Trophoblast cell (in vitro differentiated cells and primary cell): Measurements from ENCODE around the gene COQ5.

Source experiments
- DNase-seq, 2 donors: peaks; one replicate each; pipeline ENCODE4 v3.0.0-alpha.2; 2016
- H2AFZ ChIP-seq: 2 replicates; pipeline ENCODE4 v1.6.1; 2013; ENCODE audit warnings: low read length, moderate library complexity, mild to moderate bottlenecking; ENCODE audit not compliant: insufficient read depth, poor library complexity
- H2AK5ac ChIP-seq: 2 replicates; pipeline ENCODE4 v1.6.1; 2013; ENCODE audit warnings: mild to moderate bottlenecking, low read length
- H2BK120ac ChIP-seq: 2 replicates; pipeline ENCODE4 v1.6.1; 2013; ENCODE audit warnings: low read length, mild to moderate bottlenecking, moderate library complexity; ENCODE audit not compliant: insufficient read depth, poor library complexity
- H2BK12ac ChIP-seq: 2 replicates; pipeline ENCODE4 v1.6.1; 2013; ENCODE audit warnings: mild to moderate bottlenecking, low read length, moderate library complexity
- H2BK5ac ChIP-seq: 2 replicates; pipeline ENCODE4 v1.6.1; 2013; ENCODE audit warnings: low read length, low read depth, moderate library complexity, mild to moderate bottlenecking; ENCODE audit not compliant: poor library complexity
- H3K14ac ChIP-seq: 2 replicates; pipeline ENCODE4 v1.6.1; 2013; ENCODE audit warnings: mild to moderate bottlenecking, low read length
- H3K18ac ChIP-seq: 2 replicates; pipeline ENCODE4 v1.6.1; 2013; ENCODE audit warnings: mild to moderate bottlenecking, low read length
- H3K23ac ChIP-seq: 2 replicates; pipeline ENCODE4 v1.6.1; 2013; ENCODE audit warnings: low read length
- H3K27ac ChIP-seq: 2 replicates; pipeline ENCODE4 v1.5.1; 2013; ENCODE audit warnings: low read depth, mild to moderate bottlenecking, inconsistent platforms, low read length, moderate library complexity
- H3K27me3 ChIP-seq: 2 replicates; pipeline ENCODE4 v1.6.1; 2013; ENCODE audit warnings: inconsistent platforms, mild to moderate bottlenecking, low read length, moderate library complexity; ENCODE audit not compliant: insufficient read depth
- H3K36me3 ChIP-seq, 2 experiments: 1 replicate in 1 of 2; 2 replicates in 1 of 2; pipeline ENCODE4 v1.6.1; 2013; ENCODE audit warnings: low read length in 2 of 2, mild to moderate bottlenecking in 2 of 2, moderate library complexity in 1 of 2; ENCODE audit not compliant: insufficient read depth in 2 of 2, control insufficient read depth in 1 of 2
- H3K4ac ChIP-seq: 2 replicates; pipeline ENCODE4 v1.6.1; 2013; ENCODE audit warnings: low read depth, mild to moderate bottlenecking, low read length, moderate library complexity
- H3K4me1 ChIP-seq, 2 experiments: 1 replicate in 1 of 2; 2 replicates in 1 of 2; pipeline ENCODE4 v1.6.1; 2013; ENCODE audit warnings: low read length in 2 of 2, mild to moderate bottlenecking in 2 of 2, moderate library complexity in 1 of 2; ENCODE audit not compliant: insufficient read depth in 2 of 2, control insufficient read depth in 1 of 2
- H3K4me2 ChIP-seq: 2 replicates; pipeline ENCODE4 v1.6.1; 2013; ENCODE audit warnings: inconsistent platforms, mild to moderate bottlenecking, low read length, moderate library complexity
- H3K4me3 ChIP-seq: 2 replicates; pipeline ENCODE4 v1.5.1; 2013; ENCODE audit warnings: mild to moderate bottlenecking, low read depth, low read length, inconsistent platforms
- H3K79me1 ChIP-seq: one replicate; pipeline ENCODE4 v1.6.1; 2013; ENCODE audit warnings: low read length
- H3K79me2 ChIP-seq: 2 replicates; pipeline ENCODE4 v1.6.1; 2013; ENCODE audit warnings: low read length, mild to moderate bottlenecking; ENCODE audit not compliant: control insufficient read depth, insufficient read depth, poor library complexity
- H3K9ac ChIP-seq: 2 replicates; pipeline ENCODE4 v1.6.1; 2013; ENCODE audit warnings: mild to moderate bottlenecking, low read length
- H3K9me3 ChIP-seq: 2 replicates; pipeline ENCODE4 v1.6.1; 2013; ENCODE audit warnings: low read depth, mild to moderate bottlenecking, control low read depth, inconsistent platforms, low read length; ENCODE audit not compliant: insufficient read depth
- H4K12ac ChIP-seq: 2 replicates; pipeline ENCODE4 v1.6.1; 2013; ENCODE audit warnings: low read depth, mild to moderate bottlenecking, low read length, moderate library complexity
- H4K8ac ChIP-seq: 2 replicates; pipeline ENCODE4 v1.6.1; 2013; ENCODE audit warnings: low read depth, mild to moderate bottlenecking, low read length, moderate library complexity
- H4K91ac ChIP-seq: one replicate; pipeline ENCODE4 v1.6.1; 2013; ENCODE audit warnings: low read depth, mild to moderate bottlenecking, low read length, moderate library complexity
- WGBS: extraction: QIAGEN DNeasy Blood & Tissue Kit; methylation state at CpG from one replicate; pipeline ENCODE4 v1.1.7; 2013; ENCODE audit warnings: missing lambda C conversion rate; ENCODE audit not compliant: insufficient read length, insufficient coverage; ENCODE audit errors: extremely low coverage; 5-methylcytosine and 5-hydroxymethylcytosine counted together

COQ5 gene

DNA sequence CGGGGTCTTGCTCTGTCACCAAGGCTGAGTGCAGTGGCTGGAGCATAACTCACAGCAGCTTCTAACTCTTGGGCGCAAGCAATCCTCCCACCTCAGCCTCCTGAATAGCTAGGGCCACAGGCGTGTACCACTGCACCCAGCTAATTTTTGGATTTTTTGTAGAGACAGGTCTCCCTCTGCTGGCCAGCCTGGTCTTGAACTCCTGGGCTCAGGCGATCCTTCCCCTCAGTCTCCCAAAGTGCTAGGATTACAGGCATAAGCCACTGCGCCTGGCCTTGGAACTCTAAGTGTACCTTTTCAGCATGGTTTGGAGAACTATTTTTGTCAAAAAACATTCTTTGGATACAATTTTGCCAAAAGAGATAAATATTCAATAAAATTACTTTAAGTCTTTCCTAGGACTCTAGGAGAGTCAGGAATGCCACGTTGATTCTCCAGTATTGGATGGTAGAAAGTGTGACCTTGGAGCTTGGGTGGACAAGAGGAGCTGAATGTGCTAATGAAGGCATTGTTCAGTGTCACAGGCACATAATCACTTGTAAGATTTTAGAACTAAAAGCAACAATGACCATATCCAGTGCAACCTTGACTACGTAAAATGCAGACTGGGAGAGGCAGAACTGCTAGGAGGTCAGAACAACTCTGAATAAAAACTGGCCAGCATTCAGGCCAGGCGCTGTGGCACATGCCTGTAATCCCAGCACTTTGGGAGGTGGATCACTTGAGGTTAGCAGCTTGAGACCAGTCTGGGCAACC lies 62.2 kb downstream of the COQ5 start:
- Histone ChIP-seq H3K4ac (peak overlapping the region; percentile 64), H3K4me2 (no peak overlapping the region), H3K79me1 (peaks cover 11% of the 10 kb centered on the region), H2BK5ac (no peak overlapping the region), H3K36me3 (peaks cover 24 to 40% of the 10 kb centered on the region in 2 experiments), H3K9me3 (no peaks in the 10 kb centered on the region), H3K27me3 (no peaks in the 10 kb centered on the region), H3K9ac (no peak overlapping the region), H3K18ac (no peak overlapping the region), H3K79me2 (peaks cover 20% of the 10 kb centered on the region), H2BK120ac (no peak overlapping the region), H3K4me3 (no peak overlapping the region), H4K12ac (no peak overlapping the region), H2AFZ (no peak overlapping the region), H3K27ac (no peak overlapping the region), H3K23ac (no peak overlapping the region), H4K91ac (no peak overlapping the region), H3K4me1 (peaks cover 4 to 8% of the 10 kb centered on the region in 2 experiments), H2AK5ac (no peak overlapping the region), H4K8ac (no peak overlapping the region), H3K14ac (no peak overlapping the region), H2BK12ac (no peak overlapping the region)
- DNase-seq: peak; percentile 43 to 73
- WGBS: no CpG with 5 or more reads among the region's 8 CpGs

- H3K79me1 ChIP-seq: peaks cover 11% of the 10 kb centered on the region
- H3K4me2 ChIP-seq: no peak overlapping the region
- H3K23ac ChIP-seq: no peak overlapping the region
Observed at GRCh38 chr12:120465756-120466155, 63.2 kb downstream of the COQ5 start.

DNA sequence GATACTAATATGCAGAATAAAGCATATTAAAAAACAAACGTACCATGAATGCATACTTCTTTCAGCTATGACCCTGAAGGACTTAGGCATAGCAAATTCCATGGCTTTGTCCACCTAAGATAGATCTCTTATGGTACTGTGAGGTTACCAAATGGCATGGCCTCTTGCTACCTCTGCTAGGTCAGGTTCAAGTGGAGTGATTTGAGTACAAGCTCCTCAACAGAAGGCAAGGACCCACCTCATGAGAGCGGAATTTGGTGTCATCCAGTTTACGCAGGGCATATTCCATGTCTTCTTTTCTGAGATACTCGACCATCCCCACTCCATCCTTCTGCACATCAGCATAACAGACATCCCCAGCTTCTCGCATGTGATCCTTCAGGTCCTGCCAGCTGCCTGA lies 65.2 kb downstream of the COQ5 start:
- H3K4me1 ChIP-seq: no peaks in the 10 kb centered on the region
- H3K4ac ChIP-seq: no peak overlapping the region
- DNase-seq: no peak
- H3K9me3 ChIP-seq: no peaks in the 10 kb centered on the region
- H3K27me3 ChIP-seq: no peaks in the 10 kb centered on the region
- H3K79me1 ChIP-seq: peaks cover 2% of the 10 kb centered on the region
- no peak overlapping the region for H2AFZ ChIP-seq
- H3K4me3 ChIP-seq: no peak overlapping the region
- no peak overlapping the region for H3K18ac ChIP-seq
- no peak overlapping the region for H3K27ac ChIP-seq
- H3K79me2 ChIP-seq: peaks cover 12% of the 10 kb centered on the region
- H2BK5ac ChIP-seq: no peak overlapping the region
- no peak overlapping the region for H4K12ac ChIP-seq
- no peak overlapping the region for H3K23ac ChIP-seq
- no CpG with 5 or more reads among the region's 5 CpGs for WGBS
- H2BK120ac ChIP-seq: no peak overlapping the region
- no peak overlapping the region for H3K14ac ChIP-seq
- H3K9ac ChIP-seq: no peak overlapping the region
- H4K8ac ChIP-seq: no peak overlapping the region
- H2BK12ac ChIP-seq: no peak overlapping the region
- H3K36me3 ChIP-seq: peaks cover 38 to 61% of the 10 kb centered on the region in 2 experiments
- no peak overlapping the region for H4K91ac ChIP-seq
- H3K4me2 ChIP-seq: no peak overlapping the region
- H2AK5ac ChIP-seq: no peak overlapping the region

More at GRCh38 chr12:120465756-120466155, 63.2 kb downstream of the COQ5 start:
- Histone ChIP-seq H3K14ac (no peak overlapping the region), H2BK120ac (no peak overlapping the region), H2AFZ (no peak overlapping the region), H3K4ac (no peak overlapping the region), H3K4me1 (peaks cover 4 to 8% of the 10 kb centered on the region in 2 experiments), H3K27me3 (no peaks in the 10 kb centered on the region), H4K8ac (no peak overlapping the region), H3K9ac (no peak overlapping the region), H3K18ac (no peak overlapping the region), H3K27ac (no peak overlapping the region), H3K79me2 (peaks cover 20% of the 10 kb centered on the region), H3K9me3 (no peaks in the 10 kb centered on the region), H2BK12ac (no peak overlapping the region), H3K4me3 (no peak overlapping the region), H3K36me3 (peaks cover 29 to 45% of the 10 kb centered on the region in 2 experiments), H2BK5ac (no peak overlapping the region), H4K12ac (no peak overlapping the region), H2AK5ac (no peak overlapping the region), H4K91ac (no peak overlapping the region)
- WGBS: no CpG with 5 or more reads among the region's 5 CpGs
- DNase-seq: no peak

DNA sequence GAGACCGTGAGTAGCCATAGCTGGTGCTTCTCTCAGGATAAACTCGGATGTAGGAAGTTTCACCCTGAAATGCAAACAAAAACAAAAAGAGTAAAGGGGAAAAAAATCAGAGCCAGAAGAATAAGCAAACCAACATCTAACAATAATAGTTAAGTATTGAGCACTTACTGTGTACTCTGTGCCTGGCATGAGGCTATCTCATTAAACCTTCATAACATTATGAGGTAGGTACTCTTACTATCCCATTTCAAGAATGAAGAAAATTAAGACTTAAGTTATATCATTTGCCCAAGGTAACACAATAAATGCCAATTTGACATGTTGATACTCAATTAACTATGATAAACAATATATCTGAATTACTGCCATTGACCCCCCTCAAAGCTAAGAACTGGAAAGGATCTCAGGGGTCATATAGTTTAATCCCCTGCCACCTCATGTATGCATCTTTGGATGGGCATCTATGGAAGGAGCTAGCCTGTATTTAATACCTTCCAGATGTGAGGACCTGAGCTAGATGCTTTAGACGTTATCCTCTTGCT lies 66.8 kb downstream of the COQ5 start:
- Histone ChIP-seq H3K4me2 (no peak overlapping the region), H3K27me3 (no peaks in the 10 kb centered on the region), H3K27ac (no peak overlapping the region), H4K91ac (no peak overlapping the region), H2BK5ac (no peak overlapping the region), H3K79me2 (peaks cover 5% of the 10 kb centered on the region), H2BK12ac (no peak overlapping the region), H3K79me1 (no peaks in the 10 kb centered on the region), H3K4me3 (no peak overlapping the region), H3K23ac (no peak overlapping the region), H4K12ac (no peak overlapping the region), H3K9me3 (no peaks in the 10 kb centered on the region), H3K18ac (no peak overlapping the region), H3K4ac (no peak overlapping the region), H2BK120ac (no peak overlapping the region), H3K36me3 (peaks cover 45 to 71% of the 10 kb centered on the region in 2 experiments), H3K14ac (no peak overlapping the region), H3K9ac (no peak overlapping the region), H4K8ac (no peak overlapping the region), H2AFZ (no peak overlapping the region), H2AK5ac (no peak overlapping the region), H3K4me1 (no peaks in the 10 kb centered on the region)
- DNase-seq: no peak
- no CpG with 5 or more reads among the region's 3 CpGs for WGBS
